Panc1 (cell line): ENCODE data around the gene RBM19. TPM values are rescaled to one million over a fixed set of nuclear protein-coding genes. Genes with fewer than 3 reads are reported as not detected.
A peak's percentile ranks its signal among the peaks of the same experiment; 100 is the strongest.

Experiments used
- ATAC-seq: fragments of 200-7000 bp; cut with Tn5 transposase; 2 replicates; pipeline ENCODE4 v1.9.1; 2020; ENCODE audit warnings: mild to moderate bottlenecking, moderate library complexity
- BruUV-seq: library from RNA; stranded (reverse); fragments of 400-500 nt; replicated peaks from 2 replicates; lab custom pipeline; 2021; lab: Mats Ljungman, UMichigan
- CTCF ChIA-PET: fragments of 300-600 bp; sonication (Branson Sonifier 250); formaldehyde crosslinking; loops from one replicate; lab custom pipeline; 2022; ENCODE audit warnings: antibody characterized with exemption; lab: Charles Lee
- POLR2A ChIA-PET: fragments of 300-600 bp; sonication (Branson Sonifier 250); formaldehyde crosslinking; loops from one replicate; lab custom pipeline; 2022; ENCODE audit warnings: antibody characterized with exemption; lab: Charles Lee
- DNase-seq: peaks from one replicate; pipeline ENCODE4 v3.0.0-alpha.2; 2010; ENCODE audit warnings: low read depth, low spot score
- H3K27ac ChIP-seq: 2 replicates; pipeline ENCODE4 v1.5.1; 2011; ENCODE audit warnings: mild to moderate bottlenecking, low read length, inconsistent platforms
- H3K27me3 ChIP-seq: fragments of 200-500 bp; sonication (Bioruptor generic); 2 replicates; pipeline ENCODE4 v1.6.0; 2014; ENCODE audit warnings: low read length, inconsistent platforms; ENCODE audit not compliant: control insufficient read depth, insufficient read depth
- H3K36me3 ChIP-seq: fragments of 200-500 bp; sonication (Bioruptor generic); 2 replicates; pipeline ENCODE4 v1.5.1; 2014; ENCODE audit warnings: inconsistent platforms, mild to moderate bottlenecking, low read length, moderate library complexity; ENCODE audit not compliant: control insufficient read depth, insufficient read depth
- H3K4me1 ChIP-seq: 2 replicates; pipeline ENCODE4 v1.5.1; 2011; ENCODE audit warnings: inconsistent platforms, mild to moderate bottlenecking, low read length, moderate library complexity; ENCODE audit not compliant: control insufficient read depth, insufficient read depth
- H3K4me3 ChIP-seq, 2 experiments: 2 replicates each; pipeline ENCODE4 v1.5.1; 2011 to 2012; ENCODE audit warnings: low read depth in 2 of 2, low read length in 2 of 2, mild to moderate bottlenecking in 2 of 2, inconsistent platforms in 1 of 2, moderate library complexity in 1 of 2
- H3K9me3 ChIP-seq: fragments of 200-500 bp; sonication (Bioruptor generic); 2 replicates; pipeline ENCODE4 v1.5.1; 2014; ENCODE audit warnings: low read depth, mild to moderate bottlenecking, inconsistent platforms, low read length, moderate library complexity; ENCODE audit not compliant: control insufficient read depth, insufficient read depth
- CTCF ChIP-seq: fragments of 450-650 bp; IDR thresholded peaks from 2 replicates; pipeline ENCODE4 v1.5.1; 2017; ENCODE audit warnings: mild to moderate bottlenecking
- POLR2AphosphoS5 ChIP-seq: IDR thresholded peaks from 2 replicates; pipeline ENCODE4 v1.6.1; 2012; ENCODE audit warnings: mild to moderate bottlenecking, low read depth, low read length, moderate library complexity
- REST ChIP-seq, 2 experiments: IDR thresholded peaks; 2 replicates each; pipeline ENCODE4 v1.6.1; 2011 to 2012; ENCODE audit warnings: low read depth in 2 of 2, control low read depth in 1 of 2, low read length in 1 of 2, mild to moderate bottlenecking in 1 of 2, moderate library complexity in 1 of 2; ENCODE audit not compliant: insufficient read depth in 1 of 2
- SIN3A ChIP-seq: IDR thresholded peaks from 2 replicates; pipeline ENCODE4 v1.6.1; 2012; ENCODE audit warnings: low read depth, mild to moderate bottlenecking, low read length, moderate library complexity, borderline replicate concordance; ENCODE audit not compliant: insufficient read depth
- TCF7L2 ChIP-seq: IDR thresholded peaks from 2 replicates; pipeline ENCODE4 v1.6.1; 2011; ENCODE audit warnings: mild to moderate bottlenecking, low read depth, low read length, inconsistent platforms
- in situ Hi-C: cut with HindIII; loops from 2 replicates; pipeline ENCODE4 v1.10.0; 2016; ENCODE audit warnings: low sequenced_read_pairs, low pct_unique_long_range_greater_than_20kb
- intact Hi-C: fragments of 100-400 bp; cut with micrococcal nuclease; formaldehyde crosslinking; loops from one replicate; pipeline ENCODE4 v1.10.0; 2022; ENCODE audit not compliant: unreplicated experiment
- total RNA-seq: library from RNA; stranded (reverse); gene quantifications from one replicate; pipeline ENCODE4 v1.2.1, GENCODE V29; 2021; ENCODE audit not compliant: unreplicated experiment

RBM19 gene
- total RNA-seq, 1 experiment from 2014 or later, result 44.8 TPM

- no peak for ATAC-seq
- CTCF ChIA-PET, result no interaction called here
- BruUV-seq, result no TSS peak
Observed at GRCh38 chr12:113875691-113876090, 90.4 kb downstream of the RBM19 start.

GRCh38 chr12:113874999-113875561 lies 91.0 kb downstream of the RBM19 start:
- peak; percentile 48; the same call in 1 of the 2 replicates for ATAC-seq
- Histone ChIP-seq H3K27me3 (no peaks in the 10 kb centered on the region), H3K4me3 (no peak overlapping the region), H3K27ac (no peak overlapping the region), H3K36me3 (no peaks in the 10 kb centered on the region), H3K4me1 (no peaks in the 10 kb centered on the region), H3K9me3 (no peaks in the 10 kb centered on the region)
- ChIA-PET POLR2A (no interaction called here), CTCF (no interaction called here)
- intact Hi-C loops (no loop called here), in situ Hi-C loops (no loop called here)
- TF ChIP-seq REST (IDR thresholded peaks at IDR 0.05; ENCODE audit: insufficient read depth in 1 of 2, low read depth in 2 of 2, low read length in 1 of 2), result no peak
- TF ChIP-seq POLR2AphosphoS5, result no peak
- TF ChIP-seq CTCF, result no peak
- no peak for TF ChIP-seq SIN3A
- TF ChIP-seq TCF7L2, result no peak
- BruUV-seq, result no TSS peak
- DNase-seq, result no peak

More at GRCh38 chr12:113875691-113876090, 90.4 kb downstream of the RBM19 start:
- Histone ChIP-seq H3K36me3 (no peaks in the 10 kb centered on the region), H3K4me3 (no peak overlapping the region), H3K9me3 (no peaks in the 10 kb centered on the region), H3K27ac (no peak overlapping the region), H3K4me1 (no peaks in the 10 kb centered on the region), H3K27me3 (no peaks in the 10 kb centered on the region)
- no peak for DNase-seq
- POLR2A ChIA-PET, result no interaction called here
- intact Hi-C loops, result no loop called here
- in situ Hi-C loops, result no loop called here
- TF ChIP-seq POLR2AphosphoS5, result no peak
- TF ChIP-seq CTCF, result no peak
- no peak for TF ChIP-seq TCF7L2
- TF ChIP-seq REST (IDR thresholded peaks at IDR 0.05; ENCODE audit: insufficient read depth in 1 of 2, low read depth in 2 of 2, low read length in 1 of 2), result no peak
- no peak for TF ChIP-seq SIN3A
